PC-9 (cell line): ENCODE measurements around the gene SGTA.

ENCODE experiments used
- CTCF ChIP-seq: fragments of 200-600 bp; sonication (generic); conservative IDR thresholded peaks from 2 replicates; pipeline ENCODE4 v1.6.1; 2017; ENCODE audit warnings: mixed run types, antibody characterized with exemption, mild to moderate bottlenecking, moderate library complexity
- EZH2 ChIP-seq: fragments of 200-600 bp; sonication (generic); IDR thresholded peaks from 2 replicates; pipeline ENCODE4 v1.8.0; 2017; ENCODE audit warnings: antibody characterized with exemption, low read depth

- TF ChIP-seq EZH2 (no peak), CTCF (no peak)
Observed at GRCh38 chr19:2750808-2751437, 32.1 kb downstream of the SGTA start.
